Astrocyte (in vitro differentiated cells and primary cell): ENCODE results near the gene DCDC1.

ENCODE experiments used
- EZH2 ChIP-seq: IDR thresholded peaks from 2 replicates; pipeline ENCODE4 v1.6.1; 2012; ENCODE audit warnings: mild to moderate bottlenecking, low read length, inconsistent platforms; ENCODE audit not compliant: insufficient read depth
- TF ChIP-seq, protein P1 (sequence below): IDR thresholded peaks from 2 replicates; pipeline ENCODE4 v1.5.1; 2011; ENCODE audit warnings: low read depth, mild to moderate bottlenecking, inconsistent platforms, low read length, moderate library complexity; ENCODE audit not compliant: insufficient read depth

DNA sequence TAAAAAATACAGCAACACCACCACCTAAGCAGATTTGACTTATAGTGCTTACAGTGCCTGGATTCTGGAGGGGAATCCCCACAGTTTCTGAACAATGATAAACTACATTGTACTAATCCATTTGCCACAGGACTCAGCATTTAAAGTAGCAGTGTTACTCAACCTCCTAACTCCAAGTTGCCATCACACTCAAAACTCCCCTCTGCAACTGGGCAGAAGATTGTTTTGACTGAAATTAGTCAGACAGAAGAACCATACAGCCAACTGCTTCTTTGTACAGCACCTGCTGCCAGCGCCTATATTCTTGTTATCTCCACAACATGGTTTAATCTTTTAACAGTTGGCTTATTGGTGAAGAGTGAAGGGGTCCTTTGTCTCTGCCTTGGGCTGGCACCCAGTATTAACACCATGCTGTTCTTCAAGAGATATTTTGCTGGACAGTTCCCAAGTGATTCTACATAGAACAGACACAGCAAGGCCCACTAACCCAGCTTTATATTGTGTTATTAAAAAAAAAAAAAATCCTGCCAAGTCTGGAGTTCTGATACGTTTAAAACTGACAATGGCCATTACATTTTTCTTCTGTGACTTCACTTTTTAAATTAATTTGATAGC, 273.2 kb downstream of the DCDC1 start:
- TF ChIP-seq, protein P1, sequence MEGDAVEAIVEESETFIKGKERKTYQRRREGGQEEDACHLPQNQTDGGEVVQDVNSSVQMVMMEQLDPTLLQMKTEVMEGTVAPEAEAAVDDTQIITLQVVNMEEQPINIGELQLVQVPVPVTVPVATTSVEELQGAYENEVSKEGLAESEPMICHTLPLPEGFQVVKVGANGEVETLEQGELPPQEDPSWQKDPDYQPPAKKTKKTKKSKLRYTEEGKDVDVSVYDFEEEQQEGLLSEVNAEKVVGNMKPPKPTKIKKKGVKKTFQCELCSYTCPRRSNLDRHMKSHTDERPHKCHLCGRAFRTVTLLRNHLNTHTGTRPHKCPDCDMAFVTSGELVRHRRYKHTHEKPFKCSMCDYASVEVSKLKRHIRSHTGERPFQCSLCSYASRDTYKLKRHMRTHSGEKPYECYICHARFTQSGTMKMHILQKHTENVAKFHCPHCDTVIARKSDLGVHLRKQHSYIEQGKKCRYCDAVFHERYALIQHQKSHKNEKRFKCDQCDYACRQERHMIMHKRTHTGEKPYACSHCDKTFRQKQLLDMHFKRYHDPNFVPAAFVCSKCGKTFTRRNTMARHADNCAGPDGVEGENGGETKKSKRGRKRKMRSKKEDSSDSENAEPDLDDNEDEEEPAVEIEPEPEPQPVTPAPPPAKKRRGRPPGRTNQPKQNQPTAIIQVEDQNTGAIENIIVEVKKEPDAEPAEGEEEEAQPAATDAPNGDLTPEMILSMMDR = no peak
- no peak for TF ChIP-seq EZH2
